ENCODE data around the gene CHFR.
"Not testable (repeated sequence)": the region's sequence is repeated elsewhere in the genome, so short reads cannot be mapped to it uniquely, and the experiment has no call there.

CHFR gene, protein sequence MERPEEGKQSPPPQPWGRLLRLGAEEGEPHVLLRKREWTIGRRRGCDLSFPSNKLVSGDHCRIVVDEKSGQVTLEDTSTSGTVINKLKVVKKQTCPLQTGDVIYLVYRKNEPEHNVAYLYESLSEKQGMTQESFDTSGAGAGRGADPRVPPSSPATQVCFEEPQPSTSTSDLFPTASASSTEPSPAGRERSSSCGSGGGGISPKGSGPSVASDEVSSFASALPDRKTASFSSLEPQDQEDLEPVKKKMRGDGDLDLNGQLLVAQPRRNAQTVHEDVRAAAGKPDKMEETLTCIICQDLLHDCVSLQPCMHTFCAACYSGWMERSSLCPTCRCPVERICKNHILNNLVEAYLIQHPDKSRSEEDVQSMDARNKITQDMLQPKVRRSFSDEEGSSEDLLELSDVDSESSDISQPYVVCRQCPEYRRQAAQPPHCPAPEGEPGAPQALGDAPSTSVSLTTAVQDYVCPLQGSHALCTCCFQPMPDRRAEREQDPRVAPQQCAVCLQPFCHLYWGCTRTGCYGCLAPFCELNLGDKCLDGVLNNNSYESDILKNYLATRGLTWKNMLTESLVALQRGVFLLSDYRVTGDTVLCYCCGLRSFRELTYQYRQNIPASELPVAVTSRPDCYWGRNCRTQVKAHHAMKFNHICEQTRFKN

DNA sequence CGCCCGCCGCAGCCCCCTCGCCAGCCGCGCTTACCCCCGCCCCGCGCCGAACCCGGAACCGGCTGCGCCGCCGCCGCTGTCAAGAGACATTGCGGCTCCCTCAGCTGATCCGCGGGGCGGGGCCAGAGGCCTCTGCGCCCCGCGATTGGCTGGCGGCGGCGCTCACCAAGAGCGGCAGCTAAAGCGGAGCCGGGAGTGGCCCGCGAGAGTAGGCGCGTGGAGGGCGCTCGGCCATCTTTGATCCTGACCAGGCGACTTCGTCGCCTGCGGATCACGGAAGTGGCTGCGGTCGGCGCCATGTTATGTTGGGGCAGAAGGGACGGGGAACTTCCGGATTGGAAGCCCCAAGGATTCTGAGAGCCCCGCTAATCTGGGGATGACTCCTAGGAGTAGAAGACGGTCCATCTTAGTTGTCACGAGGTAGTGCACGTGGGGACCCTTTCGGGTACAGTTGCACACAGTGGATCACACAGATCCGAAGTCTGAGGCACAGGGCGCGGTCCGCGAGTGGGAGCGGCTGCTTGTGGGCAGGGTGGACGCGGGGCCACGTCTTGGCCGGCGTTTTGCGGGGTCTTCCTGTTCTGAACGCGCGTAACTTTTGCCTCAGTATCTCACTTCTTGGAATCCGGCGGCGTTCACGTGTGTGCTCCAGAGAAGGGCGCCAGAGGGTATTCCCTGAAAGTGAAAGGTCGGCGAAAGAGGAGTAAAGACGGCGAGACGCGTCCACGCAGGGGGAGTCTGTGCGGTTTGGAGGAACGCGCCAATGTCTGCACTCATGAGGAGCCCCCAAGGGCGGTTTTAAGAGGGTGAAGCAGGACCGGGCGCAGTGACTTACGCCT, at the start of gene CHFR:
Gene CHFR (minus strand): TSS at position 93 of the 839 bp plus-strand sequence. CDS start 277 bp downstream, outside the sequence.
- DNase-seq (ENCODE audit: low read depth), result peak; percentile 76

DNA sequence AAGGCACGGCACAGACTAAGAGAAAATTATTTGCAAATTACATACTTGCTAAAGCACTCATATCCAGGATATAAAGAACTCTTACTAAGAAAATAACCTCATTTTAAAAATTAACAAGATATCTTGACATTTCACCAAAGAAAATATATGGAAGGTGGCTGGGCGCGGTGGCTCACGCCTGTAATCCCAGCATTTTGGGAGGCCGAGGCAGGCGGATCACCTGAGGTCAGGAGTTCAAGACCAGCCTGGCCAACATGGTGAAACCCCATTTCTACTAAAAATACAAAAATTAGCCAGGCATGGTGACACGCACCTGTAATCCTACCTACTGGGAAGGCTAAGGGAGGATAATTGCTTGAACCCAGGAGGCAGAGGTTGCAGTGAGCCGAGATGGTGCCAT, 49.5 kb upstream of the CHFR start:
- not testable (repeated sequence) for DNase-seq (ENCODE audit: low read depth)

DNA sequence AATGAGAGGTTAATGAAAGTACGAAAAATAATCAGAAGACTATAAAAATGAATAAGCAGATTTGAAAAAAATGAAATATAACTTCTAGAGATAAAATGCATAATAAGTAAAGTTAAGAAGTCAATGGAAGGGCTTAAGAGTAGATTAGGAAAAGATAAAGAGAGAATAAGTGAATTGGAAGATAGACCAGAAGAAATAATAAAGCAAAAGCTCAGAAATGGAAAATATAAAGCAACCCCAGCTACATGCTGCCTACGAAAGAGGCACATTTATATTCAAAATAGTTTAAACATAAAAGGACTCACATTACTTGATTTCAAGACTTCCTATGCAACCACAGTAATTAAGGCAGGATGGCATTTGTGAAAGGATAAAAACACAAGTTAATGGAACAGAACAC, 48.8 kb upstream of the CHFR start:
- no peak for DNase-seq (ENCODE audit: low read depth)

DNA sequence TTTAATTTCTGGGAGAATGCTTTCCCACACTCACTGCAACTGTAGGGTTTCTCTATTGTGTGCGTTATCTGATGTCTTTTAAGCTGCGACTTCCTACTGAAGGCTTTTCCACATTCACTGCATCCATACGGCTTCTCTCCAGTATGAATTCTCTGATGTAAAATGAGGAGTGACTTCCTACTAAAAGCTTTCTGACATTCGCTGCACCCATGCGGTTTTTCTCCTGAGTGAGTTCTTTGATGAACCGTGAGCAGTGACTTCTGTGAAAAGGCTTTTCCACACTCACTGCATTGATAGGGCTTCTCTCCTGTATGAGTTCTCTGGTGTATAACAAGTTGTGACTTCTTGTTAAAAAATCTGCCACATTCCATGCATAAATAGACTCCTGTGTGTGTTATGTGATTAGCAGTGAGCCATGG, 39.0 kb upstream of the CHFR start:
- DNase-seq (ENCODE audit: low read depth), result no peak

DNA sequence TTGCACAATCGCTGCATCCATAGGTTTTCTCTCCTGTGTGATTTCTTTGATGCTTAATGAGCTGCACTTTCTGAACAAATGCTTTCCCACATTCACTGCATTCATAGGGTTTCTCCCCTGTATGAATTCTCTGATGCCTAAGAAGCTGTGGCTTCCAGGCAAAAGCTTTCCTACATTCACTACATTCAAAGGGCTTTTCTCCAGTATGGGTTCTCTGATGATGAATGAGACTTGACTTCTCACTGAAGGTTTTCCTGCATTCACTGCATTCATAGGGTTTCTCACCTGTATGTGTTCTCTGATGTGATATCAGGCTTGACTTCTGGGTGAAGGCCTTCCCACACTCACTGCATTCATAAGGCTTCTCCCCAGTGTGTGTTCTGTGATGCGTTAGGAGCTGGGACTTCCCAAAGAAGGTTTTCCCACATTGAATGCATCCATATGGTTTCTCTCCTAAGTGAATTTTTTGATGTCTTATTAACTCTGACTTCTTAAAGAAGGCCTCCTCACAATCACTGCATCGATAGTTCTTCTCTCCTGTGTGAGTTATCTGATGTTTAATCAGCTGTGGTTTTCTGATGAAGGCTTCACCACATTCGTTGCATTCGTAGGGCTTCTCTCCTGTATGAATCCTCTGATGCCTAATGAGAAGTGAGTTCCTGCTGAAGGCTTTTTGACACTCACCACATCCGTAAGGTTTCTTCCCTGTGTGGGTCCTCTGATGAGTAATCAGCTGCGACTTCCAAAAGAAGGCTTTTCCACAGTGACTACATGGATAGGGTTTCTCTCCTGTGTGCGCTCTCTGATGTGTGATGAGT, 38.4 kb upstream of the CHFR start:
- no peak for DNase-seq (ENCODE audit: low read depth)

DNA sequence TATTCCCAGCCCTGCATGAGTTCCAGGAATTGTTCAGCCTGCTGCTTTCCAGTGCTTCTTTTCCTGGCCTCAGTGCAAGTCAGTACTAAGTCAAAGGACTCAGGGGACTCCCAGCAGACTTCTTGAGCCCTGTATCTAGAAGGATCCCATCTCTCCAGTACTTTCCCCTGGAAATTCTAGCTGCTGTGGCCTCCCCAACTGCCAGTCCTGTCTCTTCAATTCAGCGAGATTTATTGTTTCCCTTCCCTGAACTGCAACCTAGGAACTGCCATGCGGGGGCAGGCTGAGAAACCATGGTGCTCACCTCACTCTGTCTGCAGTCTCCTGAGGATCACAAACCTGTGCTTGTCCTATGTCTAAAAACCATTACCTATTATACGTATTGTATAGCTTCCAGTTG, 37.0 kb upstream of the CHFR start:
- DNase-seq (ENCODE audit: low read depth), result no peak

DNA sequence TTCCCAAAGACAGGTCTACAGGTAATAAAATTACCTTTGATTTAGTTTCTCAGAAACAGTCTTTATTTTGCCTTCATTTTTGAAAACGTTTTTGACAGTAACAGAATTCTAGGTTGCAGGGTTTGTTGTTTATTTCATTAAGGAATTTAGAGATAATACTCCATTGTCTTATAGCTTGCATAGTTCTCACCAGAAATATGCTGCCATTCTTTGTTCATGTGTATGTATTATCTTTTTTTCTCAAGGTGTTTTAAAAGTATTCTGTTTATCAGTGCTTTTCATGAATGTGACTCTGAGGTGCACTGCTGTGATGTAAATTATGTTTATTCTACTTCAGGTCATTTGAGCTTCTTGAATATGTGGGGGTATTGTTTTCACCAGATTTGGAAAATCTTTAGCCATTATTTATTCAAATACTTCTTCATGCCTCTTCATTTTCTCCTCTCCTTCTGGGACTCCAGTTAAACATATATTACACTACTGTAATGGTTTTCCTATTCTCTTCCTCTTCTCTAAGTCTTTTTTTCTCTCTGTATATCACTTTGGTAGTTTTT, 36.0 kb upstream of the CHFR start:
- no peak for DNase-seq (ENCODE audit: low read depth)

DNA sequence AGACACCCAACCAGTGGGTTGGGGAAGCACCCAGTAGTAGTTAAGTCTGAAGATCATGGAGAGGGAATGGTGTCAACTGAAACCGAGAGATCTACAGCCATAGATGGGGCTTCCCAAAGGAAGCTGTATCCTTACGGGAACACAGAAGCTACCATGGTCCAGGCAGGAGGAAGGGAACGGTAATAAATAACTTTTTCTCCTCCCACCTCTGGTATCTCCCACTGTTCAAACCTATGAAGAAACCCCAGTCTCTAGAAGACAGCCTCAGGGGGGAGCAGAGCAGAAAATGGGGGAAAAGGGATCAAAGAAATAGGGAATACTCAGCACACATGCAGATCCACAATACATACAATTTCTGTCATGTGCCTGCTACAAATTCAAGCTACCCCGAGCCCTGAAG, 35.3 kb upstream of the CHFR start:
- DNase-seq (ENCODE audit: low read depth), result no peak

DNA sequence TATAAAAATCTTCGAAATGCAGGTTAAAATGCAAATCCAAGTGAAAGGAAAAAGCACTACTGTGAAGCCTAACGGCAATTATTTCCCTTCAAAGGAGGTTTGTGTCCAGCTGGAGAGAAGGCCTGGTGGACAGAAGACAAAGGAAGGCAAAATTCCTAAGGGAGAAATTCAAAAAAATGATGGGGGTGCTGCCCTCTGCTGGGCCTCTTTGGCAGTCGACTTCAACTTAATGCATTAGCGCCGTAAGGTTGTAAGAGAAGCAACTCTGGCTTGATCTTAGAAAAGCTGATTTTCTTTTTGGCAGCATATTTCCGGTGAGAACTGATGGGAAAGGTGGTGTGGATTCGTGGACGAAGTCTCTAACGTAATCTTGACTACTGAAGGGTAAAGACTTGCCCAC, 34.3 kb upstream of the CHFR start:
- no peak for DNase-seq (ENCODE audit: low read depth)

DNA sequence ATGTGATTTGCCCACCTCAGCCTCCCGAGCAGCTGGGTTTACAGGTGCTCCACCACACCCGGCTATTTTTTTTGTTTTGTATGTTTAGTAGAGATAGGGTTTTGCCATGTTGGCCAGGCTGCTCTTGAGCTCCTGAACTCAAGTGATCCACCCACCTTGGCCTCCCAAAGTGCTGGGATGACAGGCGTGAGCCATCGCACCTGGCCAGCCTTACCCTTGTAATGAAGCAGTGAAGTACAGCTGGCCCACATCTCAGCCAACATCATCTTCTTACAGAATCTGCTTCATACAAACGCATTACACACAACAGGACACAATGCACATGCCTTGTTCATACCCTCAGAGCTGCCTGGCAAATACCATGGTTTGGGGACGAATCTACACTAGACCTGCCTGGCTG, 31.3 kb upstream of the CHFR start:
- DNase-seq (ENCODE audit: low read depth), result no peak

DNA sequence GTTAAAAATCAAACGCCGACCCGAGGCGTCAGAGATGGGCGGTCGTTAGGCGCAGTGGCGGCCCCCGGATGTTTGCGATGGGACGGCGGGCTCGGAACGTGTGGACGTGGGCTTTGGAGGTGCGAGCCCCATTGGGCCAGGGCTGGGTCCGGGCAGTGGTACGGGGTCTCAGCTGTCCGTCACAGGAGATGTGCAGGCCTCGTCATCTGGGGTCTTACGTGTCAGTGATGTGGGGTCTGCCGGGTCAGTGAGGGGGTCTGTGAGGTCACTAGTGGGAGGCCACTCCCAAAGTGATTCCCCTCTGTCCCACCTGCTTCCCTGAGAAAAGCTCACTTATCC, 21.6 kb upstream of the CHFR start:
- DNase-seq (ENCODE audit: low read depth), result no peak

DNA sequence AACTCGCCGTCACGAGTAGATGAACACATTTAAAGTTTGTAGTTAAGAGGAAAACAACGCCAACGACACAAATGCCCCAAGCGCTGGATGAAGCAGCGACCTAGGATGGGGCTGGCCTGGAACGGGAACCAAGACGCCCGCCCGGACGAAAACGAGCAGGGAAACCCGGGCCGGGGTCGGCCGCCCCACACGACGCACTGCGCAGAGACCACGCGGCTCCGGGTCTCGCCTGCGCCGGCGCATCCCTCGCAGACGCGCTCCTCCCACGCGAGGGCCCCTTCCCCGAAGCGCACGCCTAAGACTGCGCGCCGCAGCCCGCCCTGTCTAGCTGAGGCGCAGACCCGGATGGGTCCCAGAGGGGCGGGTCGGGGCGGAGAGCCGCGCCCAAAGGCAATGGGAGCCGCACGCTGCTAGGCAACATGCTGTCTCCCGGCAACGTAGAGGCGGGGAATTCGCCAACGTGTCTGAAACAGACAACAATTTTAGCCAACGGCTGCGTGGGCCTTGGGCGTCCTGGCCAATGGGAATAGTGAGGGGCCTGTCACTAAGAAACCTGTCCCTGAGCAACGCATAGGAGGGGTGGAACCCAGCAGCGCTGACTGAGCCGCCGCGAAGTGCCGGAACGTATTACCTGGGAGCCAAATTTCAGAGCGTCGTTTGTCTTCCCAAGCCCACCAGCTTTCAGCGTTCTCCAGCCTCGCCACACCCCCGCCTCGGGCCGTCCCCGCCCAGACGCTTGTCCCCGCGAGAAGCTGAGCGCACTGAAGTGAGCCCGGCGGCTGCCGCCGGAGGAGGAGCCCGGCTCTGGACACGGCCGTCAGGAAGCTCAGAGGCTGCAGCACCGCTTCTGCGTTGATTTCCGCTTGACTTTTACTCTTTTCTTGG, 21.0 kb upstream of the CHFR start:
- peak; percentile 92 for DNase-seq (ENCODE audit: low read depth)

DNA sequence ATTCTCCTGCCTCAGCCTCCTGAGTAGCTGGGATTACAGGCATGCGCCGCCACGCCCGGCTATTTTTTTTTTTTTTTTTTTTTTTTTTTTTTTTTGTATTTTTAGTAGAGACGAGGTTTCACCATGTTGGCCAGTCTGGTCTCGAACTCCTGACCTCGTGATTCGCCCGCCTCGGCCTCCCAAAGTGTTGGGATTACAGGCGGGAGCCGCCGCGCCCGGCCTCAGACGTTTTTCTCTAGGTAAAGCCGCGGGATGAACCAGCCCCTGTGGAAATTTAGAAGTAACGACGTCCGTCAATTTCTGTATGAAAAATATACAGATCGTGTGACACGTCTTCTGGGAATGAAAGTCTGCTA, 20.4 kb upstream of the CHFR start:
- DNase-seq (ENCODE audit: low read depth), result not testable (repeated sequence)

DNA sequence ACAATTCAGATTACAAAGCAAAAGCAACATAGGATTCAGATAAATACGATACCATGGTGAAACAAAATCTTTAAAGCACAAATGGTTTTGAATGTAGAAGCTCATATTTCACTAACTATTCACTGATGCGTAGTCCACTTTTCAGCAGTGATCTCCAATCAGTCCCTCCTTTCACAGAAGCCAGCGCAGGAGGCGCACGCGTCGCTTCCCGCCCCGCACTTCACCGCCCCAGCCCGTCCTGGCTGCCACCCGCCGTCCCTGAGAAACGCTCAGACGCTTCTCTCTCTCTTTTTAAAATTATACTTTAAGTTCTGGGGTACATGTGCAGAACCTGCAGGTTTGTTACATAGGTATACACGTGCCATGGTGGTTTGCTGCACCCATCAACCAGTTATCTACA, 19.8 kb upstream of the CHFR start:
- DNase-seq (ENCODE audit: low read depth), result no peak

DNA sequence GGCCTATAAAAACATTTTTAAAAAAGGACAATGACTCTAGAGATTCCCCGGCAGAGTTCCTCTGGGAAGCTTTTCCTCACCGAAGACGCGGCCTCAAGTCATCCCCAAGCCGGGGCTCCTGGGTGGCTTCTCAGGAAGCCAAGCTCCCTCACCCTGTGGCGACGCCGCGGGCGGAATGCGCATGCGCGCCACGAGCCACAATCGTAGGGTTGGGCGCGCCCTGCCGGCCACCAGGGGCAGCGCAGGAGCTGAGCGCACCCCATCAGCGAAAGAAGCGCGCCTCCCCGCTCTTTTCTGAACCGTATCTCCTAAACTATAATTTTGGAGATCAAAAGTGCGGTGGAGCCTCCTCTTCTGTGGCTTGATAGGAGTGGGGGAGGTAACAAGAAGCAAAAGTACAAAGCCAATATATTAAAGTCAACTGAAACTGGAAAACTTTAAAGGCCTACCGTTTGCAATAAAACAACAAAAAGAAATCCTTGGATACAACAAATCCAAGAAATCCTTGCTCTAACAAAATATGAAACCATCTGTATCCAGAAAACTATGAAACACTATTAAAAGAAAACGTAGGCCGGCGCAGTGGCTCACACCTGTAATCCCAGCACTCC, 17.4 kb upstream of the CHFR start:
- DNase-seq (ENCODE audit: low read depth), result no peak

DNA sequence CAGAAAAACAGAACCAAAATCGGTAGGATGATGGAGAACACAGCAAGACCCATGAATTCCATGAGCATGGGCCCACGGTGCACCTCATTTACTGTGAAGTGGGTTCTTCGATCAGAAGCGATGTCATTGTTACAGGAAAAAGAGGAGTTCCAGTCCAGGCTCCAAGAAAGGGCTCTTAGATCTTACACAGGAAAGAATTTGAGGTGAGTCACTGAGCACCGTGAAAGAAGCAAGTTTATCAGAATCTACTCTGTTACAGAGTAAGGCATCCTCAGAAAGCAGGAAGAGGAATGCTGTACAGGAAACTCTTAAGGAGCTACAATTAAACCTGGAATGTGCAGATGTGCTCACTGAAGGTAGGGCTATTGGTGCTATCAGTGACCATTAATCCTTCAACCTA, 11.6 kb upstream of the CHFR start:
- no peak for DNase-seq (ENCODE audit: low read depth)

DNA sequence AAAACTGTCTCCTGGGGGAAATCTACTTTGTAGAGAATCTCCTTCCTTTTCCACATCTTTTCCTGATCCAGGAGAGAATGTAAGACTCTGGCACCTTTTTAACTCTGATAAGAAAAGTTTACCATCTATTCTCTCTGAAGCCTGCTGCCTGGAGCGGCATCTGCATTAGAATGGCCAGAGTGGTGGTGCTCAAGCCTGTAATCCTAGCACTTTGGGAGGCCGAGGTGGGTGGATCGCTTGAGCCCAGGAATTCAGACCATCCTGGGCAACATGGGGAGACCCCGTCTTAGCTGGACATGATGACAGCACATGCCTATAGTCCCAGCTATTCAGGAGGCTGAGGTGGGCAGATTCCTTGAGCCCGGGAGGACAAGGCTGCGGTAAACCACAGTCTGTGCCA, 1.4 kb upstream of the CHFR start:
- DNase-seq (ENCODE audit: low read depth), result no peak

DNA sequence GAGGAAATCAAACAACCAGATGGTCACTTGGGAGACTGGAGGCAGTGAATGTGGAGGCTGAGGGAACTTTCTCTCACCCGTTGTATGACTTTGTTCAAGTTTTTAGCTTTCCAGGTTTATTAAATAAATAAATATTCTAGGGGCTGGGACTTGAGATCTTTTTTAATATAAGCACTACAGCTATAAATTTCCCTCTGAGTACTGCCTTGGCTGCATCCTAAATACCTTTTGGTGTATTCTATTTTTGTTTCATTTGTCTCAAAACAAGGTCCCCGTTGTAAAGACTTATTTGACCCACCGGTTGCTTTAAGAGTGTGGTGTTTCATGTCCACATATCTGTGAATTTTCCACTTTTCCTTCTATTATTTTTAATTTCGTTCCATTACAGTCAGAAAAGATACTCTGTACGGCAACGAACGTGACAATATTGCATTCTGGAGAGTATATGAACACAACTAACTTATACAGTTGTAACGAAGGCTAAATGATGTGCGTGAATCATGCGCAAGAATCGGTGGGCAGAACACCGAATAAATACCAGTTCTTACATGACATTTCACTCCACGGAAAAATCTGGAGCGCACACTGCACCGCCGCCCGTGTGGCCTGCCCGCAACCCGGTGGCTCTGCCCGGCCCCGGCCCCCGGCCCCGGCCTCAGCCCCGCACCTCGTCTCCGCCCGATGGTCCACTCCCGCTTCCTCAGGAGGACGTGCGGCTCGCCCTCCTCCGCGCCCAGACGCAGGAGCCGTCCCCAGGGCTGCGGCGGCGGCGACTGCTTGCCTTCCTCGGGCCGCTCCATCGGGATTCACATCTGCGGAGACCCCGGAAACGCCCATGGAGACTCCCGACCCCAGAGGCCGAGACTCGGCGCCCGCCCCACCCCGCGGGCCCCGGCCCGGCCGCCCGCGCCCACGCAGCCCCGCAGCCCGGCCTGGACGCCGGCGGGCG, 602 bp downstream of the CHFR start:
- DNase-seq (ENCODE audit: low read depth), result no peak

DNA sequence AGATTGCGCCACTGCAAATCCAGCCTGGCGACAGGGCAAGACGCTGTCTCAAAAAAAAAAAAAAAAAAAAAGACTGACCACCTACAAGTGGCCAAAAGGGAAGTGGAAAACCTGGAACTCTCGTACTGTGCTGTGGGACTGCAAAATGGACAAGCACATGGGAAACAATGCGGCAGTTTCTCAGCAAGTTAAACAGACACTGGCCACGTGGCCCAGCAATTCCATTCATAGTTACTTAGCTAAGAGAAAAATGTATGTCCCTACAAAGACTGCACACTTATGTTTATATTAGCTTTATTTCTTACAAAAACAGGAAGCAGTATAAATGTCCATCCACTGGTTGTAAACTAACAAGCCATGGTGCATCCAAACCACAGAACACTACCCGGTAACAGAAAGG, 5.6 kb downstream of the CHFR start:
- no peak for DNase-seq (ENCODE audit: low read depth)

Data from non-pigmented ciliary epithelial cell (primary cell).